Stimulated activated CD4-positive, alpha-beta T cell treated with anti-CD3 and anti-CD28 coated beads, Interleukin-1b, Interleukin-23, amount 100 ng/mL, for 4 hours (primary cell): ENCODE measurements around the gene MAZ.
"Not testable (repeated sequence)": the region's sequence is repeated elsewhere in the genome, so short reads cannot be mapped to it uniquely, and the experiment has no call there.

Experiments used
- DNase-seq, 2 donors: peaks; one replicate each; pipeline ENCODE4 v3.0.0-alpha.2; 2020; ENCODE audit warnings: low read depth in 2 of 2

MAZ gene

GRCh38 chr16:29806099-29806579 lies at the start of gene MAZ:
Gene MAZ (plus strand): TSS chr16:29806529. CDS start chr16:29806702, 173 bp downstream.
- peak; percentile 80 for DNase-seq

- no peak for DNase-seq
These were observed 49.7 kb upstream of the MAZ start for GRCh38 chr16:29756654-29757053.

GRCh38 chr16:29757086-29757485 lies 49.2 kb upstream of the MAZ start:
- not testable (repeated sequence) for DNase-seq

GRCh38 chr16:29757950-29758466 lies 48.3 kb upstream of the MAZ start:
- DNase-seq: no peak

GRCh38 chr16:29760567-29761279 lies 45.6 kb upstream of the MAZ start:
- DNase-seq: no peak

GRCh38 chr16:29761280-29761651 lies 45.1 kb upstream of the MAZ start:
- DNase-seq: not testable (repeated sequence)

GRCh38 chr16:29761882-29762281 lies 44.4 kb upstream of the MAZ start:
- no peak for DNase-seq

- DNase-seq: no peak
These were observed 43.0 kb upstream of the MAZ start for GRCh38 chr16:29763326-29763725.

GRCh38 chr16:29765167-29766032 lies 40.9 kb upstream of the MAZ start:
- DNase-seq: no peak

- no peak for DNase-seq
These were observed 39.8 kb upstream of the MAZ start for GRCh38 chr16:29766571-29766970.

- no peak for DNase-seq
These were observed 39.3 kb upstream of the MAZ start for GRCh38 chr16:29767062-29767461.

GRCh38 chr16:29769507-29769906 lies 36.8 kb upstream of the MAZ start:
- no peak for DNase-seq

- DNase-seq: no peak
These were observed 35.9 kb upstream of the MAZ start for GRCh38 chr16:29770250-29770929.

- not testable (repeated sequence) for DNase-seq
These were observed 34.0 kb upstream of the MAZ start for GRCh38 chr16:29772330-29772729.

GRCh38 chr16:29774730-29775129 lies 31.6 kb upstream of the MAZ start:
- no peak for DNase-seq

- no peak for DNase-seq
These were observed 30.5 kb upstream of the MAZ start for GRCh38 chr16:29775742-29776408.

- no peak for DNase-seq
These were observed 28.6 kb upstream of the MAZ start, which contains the start of gene ZG16 for GRCh38 chr16:29777576-29778350. Gene ZG16 (plus strand): TSS chr16:29778256. CDS start chr16:29779267, 1,011 bp downstream.

- DNase-seq: no peak
These were observed 26.9 kb upstream of the MAZ start for GRCh38 chr16:29779474-29779873.

- not testable (repeated sequence) for DNase-seq
These were observed 23.0 kb upstream of the MAZ start for GRCh38 chr16:29783094-29783953.

- no peak for DNase-seq
These were observed 22.2 kb upstream of the MAZ start for GRCh38 chr16:29784157-29784556.
